ENCODE measurements around the gene UGT2B28.
"Not testable (repeated sequence)": the region's sequence is repeated elsewhere in the genome, so short reads cannot be mapped to it uniquely, and the experiment has no call there.

Gene UGT2B28

GRCh38 chr4:69343558-69344420 is 63.5 kb downstream of the UGT2B28 start:
- DNase-seq, result not testable (repeated sequence)

All from NCI-H774 (cell line).